Hepatocyte (in vitro differentiated cells): Measurements from ENCODE around the gene PLCL1. TPM values are rescaled to one million over a fixed set of nuclear protein-coding genes. Genes with fewer than 3 reads are reported as not detected.

Source experiments
- DNase-seq: peaks from one replicate; pipeline ENCODE4 v3.0.0-alpha.2; 2016; ENCODE audit warnings: low spot score
- H2AFZ ChIP-seq: fragments of 200-600 bp; sonication (generic); 2 replicates; pipeline ENCODE4 v1.6.0; 2016; ENCODE audit warnings: antibody characterized with exemption, mild to moderate bottlenecking
- H3K27ac ChIP-seq: fragments of 200-600 bp; sonication (generic); 2 replicates; pipeline ENCODE4 v1.5.1; 2016; ENCODE audit warnings: mild to moderate bottlenecking
- H3K27me3 ChIP-seq: fragments of 200-600 bp; sonication (generic); 2 replicates; pipeline ENCODE4 v1.6.1; 2016
- H3K36me3 ChIP-seq: fragments of 200-600 bp; sonication (generic); replicated peaks from 2 replicates; pipeline ENCODE4 v1.5.1; 2016; ENCODE audit warnings: low read depth; ENCODE audit not compliant: insufficient read depth
- H3K4me1 ChIP-seq: fragments of 200-600 bp; sonication (generic); 2 replicates; pipeline ENCODE4 v1.5.1; 2016; ENCODE audit warnings: mild to moderate bottlenecking, moderate library complexity; ENCODE audit not compliant: insufficient read depth
- H3K4me2 ChIP-seq: fragments of 200-600 bp; sonication (generic); 2 replicates; pipeline ENCODE4 v1.6.0; 2016
- H3K4me3 ChIP-seq: fragments of 200-600 bp; sonication (generic); 2 replicates; pipeline ENCODE4 v1.5.1; 2016; ENCODE audit warnings: mild to moderate bottlenecking
- H3K79me2 ChIP-seq: fragments of 200-600 bp; sonication (generic); 2 replicates; pipeline ENCODE4 v1.6.0; 2017; ENCODE audit warnings: mild to moderate bottlenecking
- H3K9me2 ChIP-seq: fragments of 200-600 bp; sonication (generic); replicated peaks from 2 replicates; pipeline ENCODE4 v1.6.0; 2017; ENCODE audit warnings: mild to moderate bottlenecking; ENCODE audit not compliant: insufficient read depth
- H3K9me3 ChIP-seq: fragments of 200-600 bp; sonication (generic); 2 replicates; pipeline ENCODE4 v1.5.1; 2016; ENCODE audit warnings: low read depth, mild to moderate bottlenecking
- H4K20me1 ChIP-seq: fragments of 200-600 bp; sonication (generic); 2 replicates; pipeline ENCODE4 v1.6.0; 2016; ENCODE audit warnings: mild to moderate bottlenecking; ENCODE audit not compliant: insufficient read depth, poor library complexity, severe bottlenecking
- EZH2 ChIP-seq: fragments of 200-600 bp; sonication (generic); IDR thresholded peaks from 2 replicates; pipeline ENCODE4 v1.6.1; 2016; ENCODE audit warnings: antibody characterized with exemption, mild to moderate bottlenecking, borderline replicate concordance
- EZH2phosphoT487 ChIP-seq: fragments of 200-600 bp; sonication (generic); IDR thresholded peaks from one replicate; pipeline ENCODE4 v1.6.1; 2018; ENCODE audit warnings: antibody characterized with exemption, mild to moderate bottlenecking, low read depth, moderate library complexity; ENCODE audit not compliant: unreplicated experiment, severe bottlenecking
- WGBS: methylation state at CpG from one replicate; pipeline ENCODE4 v1.1.6; 2016; ENCODE audit warnings: low lambda C conversion rate; ENCODE audit errors: missing lambda C conversion rate; 5-methylcytosine and 5-hydroxymethylcytosine counted together
- polyA plus RNA-seq: library from polyadenylated mRNA; unstranded; fragments of >200 nt; fragmentation: Nextera tagmentation; extraction: Ambion mirVana; gene quantifications from 2 replicates; pipeline ENCODE4 v1.2.1, GENCODE V29; 2016
- total RNA-seq: library from RNA; depleted of rRNA; stranded (reverse); fragments of >200 nt; gene quantifications from 2 replicates; pipeline ENCODE4 v1.2.3, GENCODE V29; 2014
- TF ChIP-seq, protein P1 (sequence below): fragments of 200-600 bp; sonication (generic); IDR thresholded peaks from 2 replicates; pipeline ENCODE4 v1.5.1; 2016; ENCODE audit warnings: antibody characterized with exemption, mild to moderate bottlenecking; ENCODE audit not compliant: poor library complexity

PLCL1 gene
- total and polyA plus RNA-seq, 2 experiments from 2014 or later: 0.37 to 2.4 TPM

DNA sequence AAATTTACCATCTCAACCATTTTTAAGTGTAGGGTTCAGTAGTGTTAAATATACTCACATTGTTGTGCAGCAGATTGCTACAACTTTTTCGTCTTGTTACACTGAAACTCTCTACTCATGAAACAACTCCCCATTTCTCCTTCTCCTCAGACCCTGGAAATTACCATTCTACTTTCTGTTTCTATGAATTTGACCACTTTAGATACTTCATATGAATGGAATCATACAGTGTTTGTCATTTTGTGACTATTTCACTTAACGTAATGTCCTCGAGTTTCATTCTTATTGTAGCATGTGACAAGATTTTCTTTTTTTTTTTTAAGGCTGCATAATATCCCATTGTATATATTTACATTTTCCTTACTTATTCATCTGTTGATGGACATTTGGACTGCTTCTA lies 203.8 kb downstream of the PLCL1 start:
- Histone ChIP-seq H4K20me1 (no peaks in the 10 kb centered on the region), H3K79me2 (no peaks in the 10 kb centered on the region), H3K9me2 (no peaks in the 10 kb centered on the region), H3K4me1 (no peaks in the 10 kb centered on the region), H3K36me3 (no peaks in the 10 kb centered on the region), H3K4me2 (no peak overlapping the region), H2AFZ (no peak overlapping the region), H3K4me3 (no peak overlapping the region), H3K27ac (no peak overlapping the region), H3K27me3 (no peaks in the 10 kb centered on the region), H3K9me3 (no peaks in the 10 kb centered on the region)
- 100% methylated on average over 3 of the region's 3 CpGs for WGBS
- TF ChIP-seq, protein P1, sequence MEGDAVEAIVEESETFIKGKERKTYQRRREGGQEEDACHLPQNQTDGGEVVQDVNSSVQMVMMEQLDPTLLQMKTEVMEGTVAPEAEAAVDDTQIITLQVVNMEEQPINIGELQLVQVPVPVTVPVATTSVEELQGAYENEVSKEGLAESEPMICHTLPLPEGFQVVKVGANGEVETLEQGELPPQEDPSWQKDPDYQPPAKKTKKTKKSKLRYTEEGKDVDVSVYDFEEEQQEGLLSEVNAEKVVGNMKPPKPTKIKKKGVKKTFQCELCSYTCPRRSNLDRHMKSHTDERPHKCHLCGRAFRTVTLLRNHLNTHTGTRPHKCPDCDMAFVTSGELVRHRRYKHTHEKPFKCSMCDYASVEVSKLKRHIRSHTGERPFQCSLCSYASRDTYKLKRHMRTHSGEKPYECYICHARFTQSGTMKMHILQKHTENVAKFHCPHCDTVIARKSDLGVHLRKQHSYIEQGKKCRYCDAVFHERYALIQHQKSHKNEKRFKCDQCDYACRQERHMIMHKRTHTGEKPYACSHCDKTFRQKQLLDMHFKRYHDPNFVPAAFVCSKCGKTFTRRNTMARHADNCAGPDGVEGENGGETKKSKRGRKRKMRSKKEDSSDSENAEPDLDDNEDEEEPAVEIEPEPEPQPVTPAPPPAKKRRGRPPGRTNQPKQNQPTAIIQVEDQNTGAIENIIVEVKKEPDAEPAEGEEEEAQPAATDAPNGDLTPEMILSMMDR: no peak
- no peak for DNase-seq

DNA sequence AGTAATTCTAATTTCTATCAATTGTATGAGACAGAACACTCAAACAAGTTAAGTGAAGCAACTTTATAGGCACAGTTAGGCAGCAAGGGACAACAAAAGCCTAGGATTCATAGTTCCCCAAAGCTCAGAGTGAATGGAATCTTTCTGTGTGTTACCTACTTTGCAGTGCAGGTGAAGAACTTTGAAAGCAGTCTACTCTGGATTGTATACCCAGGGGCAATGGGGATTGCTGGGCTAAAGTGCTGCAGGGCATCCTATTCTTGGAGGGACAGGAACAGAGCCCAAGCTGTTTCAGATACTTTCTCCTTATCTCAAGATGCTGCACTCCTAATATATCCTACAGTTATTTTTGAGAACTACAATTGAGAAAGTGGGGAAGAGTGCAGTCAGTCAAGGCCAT lies 207.6 kb downstream of the PLCL1 start:
- DNase-seq: no peak
- Histone ChIP-seq H3K27ac (no peak overlapping the region), H3K4me1 (no peaks in the 10 kb centered on the region), H4K20me1 (no peaks in the 10 kb centered on the region), H3K27me3 (no peaks in the 10 kb centered on the region), H3K36me3 (no peaks in the 10 kb centered on the region), H3K9me3 (no peaks in the 10 kb centered on the region), H3K4me3 (no peak overlapping the region), H2AFZ (no peak overlapping the region), H3K9me2 (no peaks in the 10 kb centered on the region), H3K79me2 (no peaks in the 10 kb centered on the region), H3K4me2 (no peak overlapping the region)
- TF ChIP-seq EZH2 (no peak), EZH2phosphoT487 (no peak)
- TF ChIP-seq, protein P1: no peak

DNA sequence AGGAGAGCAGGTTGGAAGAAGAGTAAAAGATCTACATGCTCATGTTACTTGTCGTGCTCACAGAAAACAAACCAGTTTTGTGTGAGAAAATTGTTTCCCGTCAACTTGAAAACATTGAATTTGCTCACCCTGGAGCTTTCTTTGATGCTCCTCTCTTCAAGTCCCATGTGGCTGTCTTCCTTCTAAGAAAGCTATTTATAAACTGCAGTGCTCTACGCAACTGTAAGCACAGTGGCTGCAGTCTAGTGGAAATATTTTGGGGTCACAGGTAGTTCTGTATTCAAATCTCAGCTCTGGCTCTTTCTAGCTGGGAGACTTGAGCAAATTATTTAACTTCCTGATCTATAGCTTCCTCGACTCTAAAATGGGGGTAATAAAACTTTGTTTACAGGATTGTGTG lies 211.8 kb downstream of the PLCL1 start:
- H3K4me2 ChIP-seq: no peak overlapping the region
- H3K27ac ChIP-seq: no peak overlapping the region
- H3K27me3 ChIP-seq: no peaks in the 10 kb centered on the region
- H3K4me3 ChIP-seq: no peak overlapping the region
- no peaks in the 10 kb centered on the region for H3K4me1 ChIP-seq
- H3K36me3 ChIP-seq: no peaks in the 10 kb centered on the region
- H3K9me2 ChIP-seq: no peaks in the 10 kb centered on the region
- no peak for DNase-seq
- no peaks in the 10 kb centered on the region for H4K20me1 ChIP-seq
- no peaks in the 10 kb centered on the region for H3K9me3 ChIP-seq
- no peaks in the 10 kb centered on the region for H3K79me2 ChIP-seq
- TF ChIP-seq, protein P1: no peak
- WGBS: 70% methylated on average over 4 of the region's 4 CpGs
- H2AFZ ChIP-seq: no peak overlapping the region

DNA sequence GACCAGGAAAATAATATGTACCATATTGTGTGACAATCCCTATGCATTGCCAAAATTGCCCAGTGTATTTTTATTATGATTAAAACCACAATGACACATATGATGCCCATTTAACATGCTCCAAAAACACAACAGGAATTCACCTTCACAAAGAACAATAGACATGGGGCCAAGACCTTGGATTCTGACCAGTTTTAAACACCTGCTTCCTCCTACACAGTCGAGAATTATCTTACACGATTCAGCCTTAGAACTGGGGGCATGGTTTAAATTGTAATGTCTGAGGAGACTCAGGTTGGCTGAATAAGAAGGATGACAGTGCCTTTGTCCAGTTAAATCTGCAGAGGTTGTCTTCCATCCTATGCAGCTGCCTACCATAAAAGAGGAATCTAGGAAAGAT lies 212.7 kb downstream of the PLCL1 start:
- no peaks in the 10 kb centered on the region for H3K27me3 ChIP-seq
- no peak overlapping the region for H3K27ac ChIP-seq
- no peaks in the 10 kb centered on the region for H4K20me1 ChIP-seq
- no peaks in the 10 kb centered on the region for H3K9me3 ChIP-seq
- H3K4me2 ChIP-seq: no peak overlapping the region
- 87% methylated on average over 2 of the region's 2 CpGs for WGBS
- no peaks in the 10 kb centered on the region for H3K79me2 ChIP-seq
- no peak for DNase-seq
- no peak for TF ChIP-seq EZH2
- TF ChIP-seq, protein P1: no peak
- no peak for TF ChIP-seq EZH2phosphoT487
- H2AFZ ChIP-seq: no peak overlapping the region
- H3K4me1 ChIP-seq: no peaks in the 10 kb centered on the region
- no peaks in the 10 kb centered on the region for H3K9me2 ChIP-seq
- no peaks in the 10 kb centered on the region for H3K36me3 ChIP-seq
- H3K4me3 ChIP-seq: no peak overlapping the region
